KOPT-K1 (cell line): ENCODE data around the gene DIP2B.

ENCODE experiments used
- H3K27ac ChIP-seq: fragments of 200-600 bp; sonication (generic); 2 replicates; pipeline ENCODE4 v1.5.1; 2016; ENCODE audit warnings: antibody characterized with exemption, mild to moderate bottlenecking, low read depth, low read length; ENCODE audit not compliant: poor library complexity, severe bottlenecking
- H3K36me3 ChIP-seq: fragments of 200-600 bp; sonication (generic); 2 replicates; pipeline ENCODE4 v1.5.1; 2017; ENCODE audit warnings: antibody characterized with exemption, mild to moderate bottlenecking, low read length, moderate library complexity; ENCODE audit not compliant: insufficient read depth
- H3K9me3 ChIP-seq: fragments of 200-600 bp; sonication (generic); 2 replicates; pipeline ENCODE4 v1.5.1; 2017; ENCODE audit warnings: antibody characterized with exemption, low read length, mild to moderate bottlenecking; ENCODE audit not compliant: insufficient read depth, poor library complexity, severe bottlenecking

Gene DIP2B

DNA sequence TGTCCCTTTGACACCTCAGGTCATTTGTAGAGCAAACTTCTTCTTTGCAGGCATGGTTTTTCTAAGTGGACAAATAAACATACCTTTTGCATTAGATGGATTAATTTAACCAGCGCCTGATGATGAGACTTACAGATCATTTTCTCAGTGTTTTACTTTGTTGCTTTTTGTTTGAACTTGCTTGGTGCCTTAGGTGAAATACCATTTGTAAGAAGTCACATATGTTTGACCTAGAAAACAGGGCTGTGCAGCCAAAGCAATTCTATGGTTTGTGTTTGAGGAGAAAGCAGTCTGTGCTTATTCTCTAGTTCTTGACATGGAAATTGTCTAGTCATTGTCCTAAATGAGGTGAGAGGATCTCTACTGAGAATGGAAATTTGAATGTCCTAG is 111.1 kb downstream of the DIP2B start:
- H3K9me3 ChIP-seq = no peaks in the 10 kb centered on the region
- H3K36me3 ChIP-seq = no peaks in the 10 kb centered on the region
- H3K27ac ChIP-seq = no peak overlapping the region

DNA sequence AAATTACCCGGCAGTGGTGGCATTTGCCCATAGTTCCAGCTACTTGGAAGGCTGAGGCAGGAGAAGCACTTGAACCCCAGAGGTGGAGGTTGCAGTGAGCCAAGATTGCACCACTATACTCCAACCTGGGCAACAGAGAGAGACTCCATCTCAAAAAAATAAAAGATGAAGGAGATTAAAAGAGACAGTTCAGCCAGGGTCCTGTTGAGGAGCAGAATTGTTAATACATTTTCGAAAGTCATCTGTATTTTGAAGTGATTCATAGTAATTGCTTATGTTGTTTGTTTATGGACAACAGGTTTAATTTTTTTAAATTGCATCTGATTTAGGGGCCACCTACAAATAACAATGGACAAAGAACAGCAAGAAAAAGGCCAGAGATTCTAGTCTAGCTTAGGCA is 112.9 kb downstream of the DIP2B start:
- no peak overlapping the region for H3K27ac ChIP-seq
- no peaks in the 10 kb centered on the region for H3K9me3 ChIP-seq
- no peaks in the 10 kb centered on the region for H3K36me3 ChIP-seq

DNA sequence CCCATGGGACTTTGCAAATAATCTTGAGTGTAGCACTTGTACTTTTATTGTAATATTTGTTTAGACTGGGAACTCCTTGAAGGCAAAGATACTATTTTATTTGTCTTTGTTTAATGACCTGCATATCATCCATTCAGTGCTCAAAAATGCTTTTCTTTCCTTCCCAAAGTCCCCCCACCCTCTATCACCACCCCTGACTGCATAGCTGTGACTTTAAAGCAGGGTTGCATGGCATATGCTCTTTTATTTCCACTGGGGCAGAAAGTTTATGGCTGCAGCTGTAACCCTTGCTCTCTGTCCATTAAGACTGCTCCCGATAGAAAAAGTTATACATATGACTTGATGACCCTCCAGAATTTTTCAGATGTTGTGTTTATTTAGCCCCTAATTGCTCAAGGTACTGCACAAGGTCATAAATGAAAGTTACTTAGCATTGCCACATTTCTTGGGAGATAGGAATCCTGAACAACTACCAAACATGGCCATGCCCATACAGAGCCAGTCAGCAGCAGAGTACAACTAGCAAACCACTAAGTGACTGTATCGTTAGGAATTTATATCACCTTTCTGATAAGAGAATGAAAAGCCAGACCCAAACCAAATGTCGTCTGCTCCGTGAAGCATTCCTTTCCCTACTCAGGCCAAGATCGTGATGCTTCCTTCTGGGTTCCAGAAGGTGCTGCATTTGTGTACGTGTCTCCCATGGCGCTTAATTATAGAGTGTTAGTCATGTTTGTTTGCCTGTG is 114.3 kb downstream of the DIP2B start:
- no peaks in the 10 kb centered on the region for H3K36me3 ChIP-seq
- H3K9me3 ChIP-seq = no peaks in the 10 kb centered on the region

DNA sequence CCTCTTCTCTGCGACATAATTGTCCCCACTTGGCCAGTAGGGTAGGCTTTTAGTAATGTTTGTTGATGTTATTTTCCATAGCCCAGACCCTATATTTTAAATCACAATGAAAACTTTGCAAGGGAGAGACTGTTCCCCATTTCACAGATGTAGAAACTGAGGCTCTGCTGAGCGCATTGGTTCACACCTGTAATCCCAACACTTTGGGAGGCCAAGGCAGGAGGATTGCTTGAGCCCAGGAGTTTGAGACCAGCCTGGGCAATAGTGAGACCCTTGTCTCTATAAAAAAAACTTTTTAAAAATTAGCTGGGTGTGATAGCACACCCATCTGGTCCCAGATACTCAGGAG is 114.8 kb downstream of the DIP2B start:
- no peaks in the 10 kb centered on the region for H3K9me3 ChIP-seq
- peak overlapping the region; percentile 87 for H3K27ac ChIP-seq
- H3K36me3 ChIP-seq = no peaks in the 10 kb centered on the region

More for the DNA sequence above, 114.3 kb downstream of the DIP2B start:
- H3K27ac ChIP-seq = no peak overlapping the region

DNA sequence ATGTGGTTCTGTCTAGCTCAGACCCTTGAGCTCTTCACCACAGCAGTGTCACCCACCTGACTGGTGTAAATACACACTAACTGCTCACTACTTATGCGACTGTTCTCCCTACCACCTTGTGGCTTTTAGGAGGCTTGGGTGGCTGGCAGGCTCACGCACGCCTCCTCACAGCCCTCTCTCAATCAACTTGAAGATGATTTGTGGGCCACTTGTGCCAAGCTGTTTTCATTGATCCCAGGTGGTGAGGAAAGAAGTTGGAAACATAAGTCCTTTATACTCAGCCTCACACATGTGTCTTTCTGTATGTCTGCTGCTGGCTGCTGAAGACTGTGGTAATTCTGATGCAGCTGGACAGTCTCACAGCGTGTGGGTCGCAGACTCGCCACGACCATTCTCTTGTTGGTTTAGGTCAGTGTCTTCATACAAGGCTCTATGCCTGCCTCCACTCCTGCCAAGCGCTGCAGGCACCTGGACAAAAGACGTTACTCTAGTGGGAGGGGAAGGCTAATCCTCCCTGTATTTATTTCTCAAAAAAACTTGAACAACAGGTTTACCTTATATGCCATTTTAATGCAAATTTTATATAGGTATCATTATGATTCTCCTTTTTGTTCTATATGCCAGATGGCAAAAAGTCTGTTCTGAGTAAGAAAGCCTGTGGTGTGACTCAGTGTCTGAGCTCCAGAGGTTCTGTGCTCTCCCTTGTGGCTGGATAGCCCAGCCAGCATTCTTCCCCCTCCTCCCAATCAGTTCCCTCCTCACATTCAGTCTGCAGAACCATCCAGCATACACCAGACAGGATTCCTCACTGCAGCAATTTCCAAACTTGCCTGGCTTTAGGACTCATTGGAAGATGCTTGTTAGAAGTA is 115.6 kb downstream of the DIP2B start:
- Histone ChIP-seq H3K36me3 (no peaks in the 10 kb centered on the region), H3K9me3 (no peaks in the 10 kb centered on the region), H3K27ac (peak overlapping the region; percentile 87)

DNA sequence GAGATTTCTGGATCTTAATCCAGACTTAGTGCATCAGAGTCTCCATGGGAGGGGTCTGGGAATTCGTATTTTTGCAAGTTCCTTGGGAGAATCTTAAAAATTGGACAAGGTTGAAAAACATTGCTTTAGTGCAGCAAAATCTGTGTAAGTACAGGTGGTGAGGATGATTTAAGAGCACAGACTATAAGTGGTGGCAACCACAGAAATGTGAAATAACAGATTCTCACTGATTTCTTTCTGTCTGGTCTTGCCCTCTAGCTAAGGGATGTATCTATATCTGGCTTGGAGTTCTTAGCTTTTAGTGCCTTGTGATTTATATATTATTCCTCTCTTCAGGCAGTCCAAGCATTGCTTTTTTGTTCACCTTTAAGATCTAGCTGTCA is 116.2 kb downstream of the DIP2B start:
- Histone ChIP-seq H3K9me3 (no peaks in the 10 kb centered on the region), H3K36me3 (0 out of 2 replicates have a peak, but pooled peaks cover under 1% of the 10 kb centered on the region), H3K27ac (peak overlapping the region; percentile 87)

DNA sequence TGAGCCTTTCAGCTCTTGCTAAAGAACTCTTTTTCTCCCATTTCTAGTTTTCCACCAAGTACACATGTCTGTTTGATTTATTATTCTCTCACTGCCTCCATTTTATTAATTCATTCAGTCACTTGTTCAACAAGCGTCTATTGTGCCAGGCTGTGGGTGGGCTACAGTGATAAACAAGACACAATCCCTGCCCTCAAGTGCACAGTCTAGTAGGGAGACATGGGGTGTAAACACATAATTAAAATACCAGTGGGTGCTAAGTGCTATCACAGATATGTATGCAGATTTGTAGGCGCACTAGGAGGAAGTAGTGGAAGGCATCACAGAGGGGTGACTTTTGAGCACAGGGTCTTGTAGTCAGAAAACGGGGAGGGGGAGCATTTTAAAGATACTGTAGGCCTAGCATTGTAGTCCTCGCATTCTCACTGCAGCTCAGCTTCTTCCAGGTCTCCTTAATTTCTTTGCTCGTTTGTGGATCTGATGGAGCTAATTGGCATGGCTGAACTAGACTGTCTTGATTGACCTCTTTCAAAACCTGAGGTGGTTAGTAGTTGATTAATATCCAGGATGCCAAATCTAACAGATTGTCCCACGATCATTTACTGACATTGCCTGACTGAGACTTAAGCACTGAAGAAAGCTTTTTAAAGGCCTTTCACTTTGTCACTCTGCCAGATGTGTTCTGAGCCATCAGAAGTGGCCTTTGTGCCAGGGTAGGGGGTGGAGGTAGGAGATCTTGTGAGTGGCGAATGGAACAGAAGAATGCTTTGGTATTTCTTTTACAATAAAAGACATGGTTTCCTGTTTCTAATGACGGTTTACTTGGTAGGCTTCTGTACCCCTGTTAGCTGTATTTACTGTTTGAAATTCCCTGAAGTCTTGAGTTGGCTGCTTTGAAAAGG is 116.9 kb downstream of the DIP2B start:
- Histone ChIP-seq H3K36me3 (0 out of 2 replicates have a peak, but pooled peaks cover 5% of the 10 kb centered on the region), H3K27ac (peak overlapping the region; percentile 87), H3K9me3 (no peaks in the 10 kb centered on the region)

DNA sequence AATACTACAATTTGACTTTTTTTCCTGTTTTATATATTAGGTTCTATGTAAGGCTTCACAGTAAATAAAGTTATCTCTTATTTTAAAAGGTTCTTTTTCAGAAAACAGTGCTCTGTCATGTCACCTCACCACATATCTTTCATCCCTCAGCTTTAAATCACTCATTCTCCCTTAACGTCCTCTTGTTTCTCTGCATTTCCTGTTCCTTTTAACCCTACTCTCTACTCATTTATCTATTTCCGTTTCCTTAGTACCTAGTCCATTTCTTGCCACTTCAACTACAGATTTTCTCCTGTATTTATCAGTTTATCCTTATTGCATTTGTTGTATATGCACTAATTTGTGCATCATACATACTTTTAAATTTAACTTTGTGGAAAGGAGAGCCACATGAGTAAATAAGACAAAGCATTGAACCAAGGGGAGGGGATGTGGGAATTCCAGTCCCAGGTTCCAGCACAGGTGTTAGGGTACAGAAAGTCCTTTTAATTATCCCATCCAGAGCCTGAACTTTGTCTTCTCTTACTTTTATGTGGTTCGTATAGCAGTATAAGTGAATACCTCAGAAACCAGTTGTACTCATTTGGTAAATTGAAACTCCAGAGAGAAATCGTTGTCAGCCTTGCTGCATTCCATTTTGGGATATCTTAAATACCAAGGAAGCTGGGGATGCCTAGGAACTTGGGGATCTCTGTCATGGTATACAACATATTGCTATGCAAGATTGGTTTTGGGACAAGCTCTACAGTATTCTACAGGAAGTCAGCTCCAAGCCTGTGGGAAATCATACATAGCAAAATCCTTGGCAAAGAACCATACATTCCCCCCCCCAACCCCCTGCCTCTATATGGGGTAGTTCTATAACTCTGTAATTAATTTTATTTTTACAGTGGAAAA is 120.5 kb downstream of the DIP2B start:
- Histone ChIP-seq H3K9me3 (no peaks in the 10 kb centered on the region), H3K36me3 (peaks cover 21% of the 10 kb centered on the region; the same call in 1 of the 2 replicates), H3K27ac (peak overlapping the region; percentile 79)

DNA sequence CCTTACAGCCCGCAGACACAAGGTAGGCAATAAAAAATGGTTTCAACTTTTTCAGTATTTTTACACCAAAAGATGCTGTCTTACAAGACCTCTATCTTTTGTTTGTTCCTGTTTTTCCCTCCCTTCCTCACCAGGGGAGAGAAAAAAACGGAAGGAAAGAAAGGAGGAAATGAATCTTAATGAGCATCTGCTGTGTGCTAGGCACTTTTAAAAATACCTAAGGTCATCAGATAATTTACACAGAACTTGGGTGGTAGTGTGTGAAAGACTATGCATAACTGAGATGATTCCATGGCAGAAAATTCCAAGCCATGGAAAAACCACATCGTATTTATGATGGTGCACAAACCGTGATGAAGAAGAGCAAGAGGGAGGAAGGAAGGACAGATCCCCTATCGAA is 121.2 kb downstream of the DIP2B start:
- Histone ChIP-seq H3K27ac (peak overlapping the region; percentile 79), H3K36me3 (peaks cover 26% of the 10 kb centered on the region; the same call in 1 of the 2 replicates), H3K9me3 (no peaks in the 10 kb centered on the region)

DNA sequence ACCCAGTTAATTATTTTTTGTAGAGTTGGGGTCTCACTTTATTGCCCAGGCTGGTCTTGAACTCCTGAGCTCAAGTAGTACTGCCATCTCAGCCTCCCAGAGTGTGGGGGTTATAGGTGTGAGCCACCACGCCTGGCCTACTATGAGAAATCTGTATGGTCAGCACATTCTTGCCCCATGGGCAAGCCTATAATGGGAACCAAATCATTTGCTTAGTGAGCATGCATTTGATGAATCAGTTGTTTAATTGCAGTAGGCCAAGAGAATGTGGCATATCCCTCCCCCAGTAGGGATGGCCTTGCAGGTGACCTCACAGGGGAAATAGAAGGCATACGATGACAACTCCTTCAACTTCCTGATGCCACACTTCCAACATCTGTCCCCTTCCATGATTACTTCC is 122.7 kb downstream of the DIP2B start:
- Histone ChIP-seq H3K9me3 (no peaks in the 10 kb centered on the region), H3K36me3 (peaks cover 38% of the 10 kb centered on the region), H3K27ac (no peak overlapping the region)

DNA sequence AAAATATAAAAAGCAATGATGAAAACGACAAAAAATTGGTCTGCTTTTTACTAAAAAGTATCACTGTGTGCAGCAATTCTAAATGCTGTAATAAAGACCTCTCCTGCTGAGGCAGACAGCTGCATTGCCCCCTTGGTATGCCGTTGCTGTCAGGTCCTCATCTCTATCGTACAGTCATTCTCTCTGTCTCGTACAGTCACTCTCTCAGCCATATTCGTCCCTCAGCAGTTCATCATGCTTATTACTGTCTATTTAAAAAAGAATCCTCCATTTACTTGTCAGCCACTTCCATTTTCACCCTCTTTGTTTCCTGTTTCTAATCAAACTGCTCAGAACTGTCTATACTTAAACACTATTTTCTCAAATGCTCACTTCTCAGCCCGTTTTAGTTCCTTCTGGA is 123.6 kb downstream of the DIP2B start:
- no peaks in the 10 kb centered on the region for H3K9me3 ChIP-seq
- H3K36me3 ChIP-seq = peaks cover 38% of the 10 kb centered on the region
- H3K27ac ChIP-seq = no peak overlapping the region

DNA sequence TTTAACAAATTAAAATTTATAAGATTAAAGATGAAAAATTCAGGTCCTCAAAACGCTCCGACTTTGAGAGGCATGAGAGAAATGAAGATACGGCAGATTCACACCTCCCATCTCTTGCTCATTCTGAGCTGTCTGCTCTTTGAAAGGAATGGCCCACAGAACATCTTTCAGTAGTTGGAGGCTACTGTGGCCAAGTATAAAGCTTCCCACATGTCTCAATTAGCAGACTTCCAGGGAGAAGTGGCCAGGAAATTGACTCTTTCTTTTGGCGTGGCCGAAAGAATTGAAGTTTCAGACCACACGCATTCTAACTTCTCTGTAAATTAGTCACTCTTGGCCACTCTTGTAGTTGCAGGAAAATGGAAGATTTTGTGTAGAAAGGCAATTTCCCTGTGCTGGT is 129.2 kb downstream of the DIP2B start:
- no peak overlapping the region for H3K27ac ChIP-seq
- no peaks in the 10 kb centered on the region for H3K9me3 ChIP-seq
- peaks cover 24% of the 10 kb centered on the region for H3K36me3 ChIP-seq

DNA sequence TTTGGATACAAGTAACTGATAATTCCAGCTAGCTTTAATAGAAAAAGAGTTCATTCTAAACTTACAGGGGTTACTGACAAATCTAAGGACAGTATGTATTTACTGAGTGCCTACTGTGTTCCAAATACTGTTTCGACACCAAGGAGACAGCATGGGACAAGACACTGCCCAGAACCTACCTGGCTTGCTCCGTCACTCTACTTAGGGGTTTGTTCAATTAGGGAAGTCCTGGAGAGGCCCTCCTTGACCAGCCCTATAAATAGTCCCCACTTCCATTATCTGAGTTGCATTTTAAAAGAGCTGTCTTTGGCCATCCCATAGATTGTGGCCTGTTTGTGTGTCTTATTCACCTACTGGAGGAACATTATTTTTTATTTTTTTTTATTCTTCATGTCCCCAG is 129.6 kb downstream of the DIP2B start:
- Histone ChIP-seq H3K9me3 (no peaks in the 10 kb centered on the region), H3K36me3 (peaks cover 20% of the 10 kb centered on the region), H3K27ac (no peak overlapping the region)

DNA sequence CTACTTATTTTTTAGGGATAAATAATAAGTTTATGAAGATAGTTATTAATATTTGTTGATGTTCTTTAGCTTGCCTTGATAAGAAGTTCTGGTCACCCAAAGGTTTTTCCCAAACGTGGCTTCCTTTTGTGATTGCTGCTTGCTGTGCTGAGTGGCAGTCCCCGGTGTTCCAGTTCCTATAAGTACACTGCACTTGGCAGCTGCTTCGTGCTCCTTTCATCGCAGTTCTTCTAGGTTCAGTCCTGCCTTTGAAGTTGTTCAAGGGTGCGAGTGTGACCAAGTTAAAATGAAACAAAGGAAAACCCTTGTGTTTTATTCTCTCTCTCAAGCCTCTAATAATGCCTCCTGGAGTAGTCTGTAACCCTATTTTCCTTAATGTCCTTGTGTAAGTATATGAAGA is 130.6 kb downstream of the DIP2B start:
- Histone ChIP-seq H3K27ac (no peak overlapping the region), H3K9me3 (no peaks in the 10 kb centered on the region), H3K36me3 (peaks cover 16% of the 10 kb centered on the region)
